ENCODE results near the gene DPYSL5. TPM values are rescaled to one million over a fixed set of nuclear protein-coding genes. Genes with fewer than 3 reads are reported as not detected.

The DPYSL5 gene
- total and polyA plus RNA-seq, 2 of the 13 experiments (the other 11 are each of a cell fraction or from before 2014, with no cell fraction given) = 0.15 TPM; not detected in 1

DNA sequence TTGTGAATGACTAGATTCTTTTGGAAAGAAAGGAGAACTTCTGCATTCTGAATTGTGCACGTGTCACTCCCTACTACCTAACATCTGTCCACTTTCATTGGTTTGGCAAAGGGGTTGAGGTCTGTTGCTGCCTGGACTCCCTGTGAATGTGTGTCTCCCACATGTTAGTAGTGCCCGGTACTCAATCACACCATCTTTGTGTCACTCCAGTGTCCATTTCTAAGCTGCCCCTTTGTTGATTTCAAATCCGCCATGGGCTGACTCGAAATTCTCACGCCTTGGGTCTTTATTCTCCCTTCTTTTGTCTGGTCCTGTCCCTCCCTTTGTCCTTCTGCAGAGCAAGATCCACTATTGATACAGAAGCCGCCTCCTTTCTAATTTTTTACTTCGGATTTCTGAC is 7.5 kb downstream of the DPYSL5 start:
- CTCF ChIA-PET (ENCODE audit: low intra/inter-chr PET ratio, low total read pairs) = no interaction called here

DNA sequence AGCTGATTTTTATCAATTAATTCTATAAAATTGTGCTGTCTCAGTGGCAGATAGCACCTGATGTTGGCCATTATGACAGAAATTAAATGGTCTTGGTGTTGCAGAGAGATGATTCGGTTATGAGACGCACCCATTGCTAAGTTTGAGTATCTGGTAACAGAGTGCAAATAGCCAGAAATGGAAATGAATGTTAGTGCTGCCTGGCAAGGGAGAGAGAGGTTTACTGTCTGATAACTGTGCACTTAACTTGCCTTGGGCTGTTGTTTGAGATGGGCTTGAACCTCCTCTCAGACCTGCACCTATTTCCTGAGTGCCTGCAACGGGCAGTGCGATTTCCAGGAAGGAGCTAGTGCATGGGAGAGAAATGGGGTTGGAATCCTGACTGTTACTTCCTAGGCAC is 11.7 kb downstream of the DPYSL5 start:
- no peaks in the 10 kb centered on the region for H3K4me1 ChIP-seq (ENCODE audit: insufficient read depth, low read length)
- H3K4me3 ChIP-seq (replicated peaks in 1 of 3; ENCODE audit: insufficient read depth in 1 of 3, low read depth in 2 of 3, low read length in 3 of 3) = no peak overlapping the region
- H4K20me1 ChIP-seq (ENCODE audit: insufficient read depth, low read length) = no peaks in the 10 kb centered on the region
- H3K79me2 ChIP-seq (ENCODE audit: insufficient read depth, low read length) = no peaks in the 10 kb centered on the region
- H3K27ac ChIP-seq (ENCODE audit: extremely low read length, insufficient read depth, low read length) = no peak overlapping the region
- H3K9me3 ChIP-seq (ENCODE audit: low read length) = no peaks in the 10 kb centered on the region
- DNase-seq (ENCODE audit: low spot score) = no peak
- intact Hi-C loops (cut with micrococcal nuclease; ENCODE audit: unreplicated experiment) = no loop called here
- ChIA-PET CTCF (ENCODE audit: low intra/inter-chr PET ratio, low total read pairs) (no interaction called here), POLR2A (no interaction called here)
- H3K27me3 ChIP-seq (ENCODE audit: control insufficient read depth in 1 of 2, insufficient read depth in 2 of 2, low read length in 2 of 2) = peaks cover 0 to 18% of the 10 kb centered on the region in 2 experiments; a peak in 2 of 5 replicates
- H3K36me3 ChIP-seq (replicated peaks in 1 of 2; ENCODE audit: control insufficient read depth in 1 of 2, insufficient read depth in 2 of 2, low read length in 2 of 2) = no peaks in the 10 kb centered on the region
- TF ChIP-seq, protein P1, sequence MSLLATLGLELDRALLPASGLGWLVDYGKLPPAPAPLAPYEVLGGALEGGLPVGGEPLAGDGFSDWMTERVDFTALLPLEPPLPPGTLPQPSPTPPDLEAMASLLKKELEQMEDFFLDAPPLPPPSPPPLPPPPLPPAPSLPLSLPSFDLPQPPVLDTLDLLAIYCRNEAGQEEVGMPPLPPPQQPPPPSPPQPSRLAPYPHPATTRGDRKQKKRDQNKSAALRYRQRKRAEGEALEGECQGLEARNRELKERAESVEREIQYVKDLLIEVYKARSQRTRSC (CRISPR knock-in tag; IDR thresholded peaks at IDR 0.05; ENCODE audit: low read depth) = no peak
- TF ChIP-seq, protein P2, sequence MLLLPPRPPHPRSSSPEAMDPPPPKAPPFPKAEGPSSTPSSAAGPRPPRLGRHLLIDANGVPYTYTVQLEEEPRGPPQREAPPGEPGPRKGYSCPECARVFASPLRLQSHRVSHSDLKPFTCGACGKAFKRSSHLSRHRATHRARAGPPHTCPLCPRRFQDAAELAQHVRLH (CRISPR knock-in tag; IDR thresholded peaks at IDR 0.05; ENCODE audit: borderline replicate concordance, low read depth) = no peak
- TF ChIP-seq, protein P3, sequence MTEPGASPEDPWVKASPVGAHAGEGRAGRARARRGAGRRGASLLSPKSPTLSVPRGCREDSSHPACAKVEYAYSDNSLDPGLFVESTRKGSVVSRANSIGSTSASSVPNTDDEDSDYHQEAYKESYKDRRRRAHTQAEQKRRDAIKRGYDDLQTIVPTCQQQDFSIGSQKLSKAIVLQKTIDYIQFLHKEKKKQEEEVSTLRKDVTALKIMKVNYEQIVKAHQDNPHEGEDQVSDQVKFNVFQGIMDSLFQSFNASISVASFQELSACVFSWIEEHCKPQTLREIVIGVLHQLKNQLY (CRISPR knock-in tag; IDR thresholded peaks at IDR 0.05) = no peak
- TF ChIP-seq, protein P4, sequence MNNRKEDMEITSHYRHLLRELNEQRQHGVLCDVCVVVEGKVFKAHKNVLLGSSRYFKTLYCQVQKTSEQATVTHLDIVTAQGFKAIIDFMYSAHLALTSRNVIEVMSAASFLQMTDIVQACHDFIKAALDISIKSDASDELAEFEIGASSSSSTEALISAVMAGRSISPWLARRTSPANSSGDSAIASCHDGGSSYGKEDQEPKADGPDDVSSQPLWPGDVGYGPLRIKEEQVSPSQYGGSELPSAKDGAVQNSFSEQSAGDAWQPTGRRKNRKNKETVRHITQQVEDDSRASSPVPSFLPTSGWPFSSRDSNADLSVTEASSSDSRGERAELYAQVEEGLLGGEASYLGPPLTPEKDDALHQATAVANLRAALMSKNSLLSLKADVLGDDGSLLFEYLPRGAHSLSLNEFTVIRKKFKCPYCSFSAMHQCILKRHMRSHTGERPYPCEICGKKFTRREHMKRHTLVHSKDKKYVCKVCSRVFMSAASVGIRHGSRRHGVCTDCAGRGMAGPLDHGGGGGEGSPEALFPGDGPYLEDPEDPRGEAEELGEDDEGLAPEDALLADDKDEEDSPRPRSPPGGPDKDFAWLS (CRISPR knock-in tag; IDR thresholded peaks at IDR 0.05; ENCODE audit: borderline replicate concordance) = no peak
- TF ChIP-seq ZNF383 (CRISPR knock-in tag; IDR thresholded peaks at IDR 0.05; ENCODE audit: borderline replicate concordance) = no peak
- TF ChIP-seq, protein P5, sequence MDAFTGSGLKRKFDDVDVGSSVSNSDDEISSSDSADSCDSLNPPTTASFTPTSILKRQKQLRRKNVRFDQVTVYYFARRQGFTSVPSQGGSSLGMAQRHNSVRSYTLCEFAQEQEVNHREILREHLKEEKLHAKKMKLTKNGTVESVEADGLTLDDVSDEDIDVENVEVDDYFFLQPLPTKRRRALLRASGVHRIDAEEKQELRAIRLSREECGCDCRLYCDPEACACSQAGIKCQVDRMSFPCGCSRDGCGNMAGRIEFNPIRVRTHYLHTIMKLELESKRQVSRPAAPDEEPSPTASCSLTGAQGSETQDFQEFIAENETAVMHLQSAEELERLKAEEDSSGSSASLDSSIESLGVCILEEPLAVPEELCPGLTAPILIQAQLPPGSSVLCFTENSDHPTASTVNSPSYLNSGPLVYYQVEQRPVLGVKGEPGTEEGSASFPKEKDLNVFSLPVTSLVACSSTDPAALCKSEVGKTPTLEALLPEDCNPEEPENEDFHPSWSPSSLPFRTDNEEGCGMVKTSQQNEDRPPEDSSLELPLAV (CRISPR knock-in tag; conservative IDR thresholded peaks at IDR 0.05; ENCODE audit: low read depth) = no peak
- TF ChIP-seq TOPORS (CRISPR knock-in tag; IDR thresholded peaks at IDR 0.05) = no peak
- TF ChIP-seq TBL1XR1 (IDR thresholded peaks at IDR 0.05; ENCODE audit: borderline replicate concordance, low read length, partially characterized antibody) = no peak
- no peak for TF ChIP-seq FOXK2 (IDR thresholded peaks at IDR 0.05)
- in situ Hi-C loops (cut with HindIII; ENCODE audit: extremely low pct_ligation_motif_present, low pct_unique_long_range_greater_than_20kb) = no loop called here
- no peak overlapping the region for H3K4me2 ChIP-seq (ENCODE audit: low read depth, low read length)
- no peak for FAIRE-seq
- H3K9ac ChIP-seq (ENCODE audit: insufficient read depth, low read depth, low read length) = no peak overlapping the region
- no peak overlapping the region for H2AFZ ChIP-seq (ENCODE audit: low read length)
- WGBS (ENCODE audit: low lambda C conversion rate) = 16% methylated on average over 4 of the region's 4 CpGs
- no peak for ATAC-seq
- no TSS peak for BruUV-seq (replicated peaks)

More for the DNA sequence above, 7.5 kb downstream of the DPYSL5 start:
- TF ChIP-seq RFX3 (CRISPR knock-in tag; IDR thresholded peaks at IDR 0.05) = no peak
- no peak for TF ChIP-seq SNAI1 (CRISPR knock-in tag; IDR thresholded peaks at IDR 0.05; ENCODE audit: borderline replicate concordance)
- TF ChIP-seq HIVEP1 (CRISPR knock-in tag; IDR thresholded peaks at IDR 0.05) = no peak
- no peak for TF ChIP-seq MBD4 (IDR thresholded peaks at IDR 0.05; ENCODE audit: borderline replicate concordance, low read length)
- TF ChIP-seq ZNF572 (CRISPR knock-in tag; IDR thresholded peaks at IDR 0.05) = no peak
- no peak for TF ChIP-seq ARNT (IDR thresholded peaks at IDR 0.05)
- H3K9ac ChIP-seq (ENCODE audit: insufficient read depth, low read depth, low read length) = no peak overlapping the region
- H4K20me1 ChIP-seq (ENCODE audit: insufficient read depth, low read length) = no peaks in the 10 kb centered on the region
- POLR2A ChIA-PET = no interaction called here
- no TSS peak for BruUV-seq (replicated peaks)
- H3K9me3 ChIP-seq (ENCODE audit: low read length) = no peaks in the 10 kb centered on the region
- DNase-seq (ENCODE audit: low spot score) (no peak), FAIRE-seq (no peak), ATAC-seq (no peak)
- H3K27me3 ChIP-seq (ENCODE audit: control insufficient read depth in 1 of 2, insufficient read depth in 2 of 2, low read length in 2 of 2) = peaks cover 0 to 45% of the 10 kb centered on the region in 2 experiments; a peak in 4 of 5 replicates
- no peaks in the 10 kb centered on the region for H3K4me1 ChIP-seq (ENCODE audit: insufficient read depth, low read length)
- WGBS (ENCODE audit: low lambda C conversion rate) = 6% methylated on average over 7 of the region's 7 CpGs
- no peak overlapping the region for H3K4me3 ChIP-seq (replicated peaks in 1 of 3; ENCODE audit: insufficient read depth in 1 of 3, low read depth in 2 of 3, low read length in 3 of 3)
- intact Hi-C loops (cut with micrococcal nuclease; ENCODE audit: unreplicated experiment) (no loop called here), in situ Hi-C loops (cut with HindIII; ENCODE audit: extremely low pct_ligation_motif_present, low pct_unique_long_range_greater_than_20kb) (no loop called here)
- no peaks in the 10 kb centered on the region for H3K36me3 ChIP-seq (replicated peaks in 1 of 2; ENCODE audit: control insufficient read depth in 1 of 2, insufficient read depth in 2 of 2, low read length in 2 of 2)
- H3K79me2 ChIP-seq (ENCODE audit: insufficient read depth, low read length) = no peaks in the 10 kb centered on the region
- H3K27ac ChIP-seq (ENCODE audit: extremely low read length, insufficient read depth, low read length) = no peak overlapping the region
- no peak overlapping the region for H3K4me2 ChIP-seq (ENCODE audit: low read depth, low read length)
- H2AFZ ChIP-seq (ENCODE audit: low read length) = no peak overlapping the region

Data from HepG2 (cell line).